ENCODE measurements around the gene SNTB2. TPM values are rescaled to one million over a fixed set of nuclear protein-coding genes. Genes with fewer than 3 reads are reported as not detected.

The SNTB2 gene
- polyA plus RNA-seq, 4 donors = 1.9 to 7.2 (median 5.3) TPM

GRCh38 chr16:69233124-69233523, 46.2 kb downstream of the SNTB2 start:
- Histone ChIP-seq H3K4me3 (ENCODE audit: low read depth in 1 of 3, low read length in 3 of 3) (no peak overlapping the region), H3K27ac (ENCODE audit: low read depth in 1 of 3, low read length in 2 of 3) (no peak overlapping the region), H3K36me3 (ENCODE audit: control insufficient read depth in 3 of 3, insufficient read depth in 2 of 3, low read depth in 1 of 3, low read length in 3 of 3) (peaks cover 0 to 4% (median 0%) of the 10 kb centered on the region in 3 donors), H3K9me3 (ENCODE audit: control insufficient read depth in 2 of 2, insufficient read depth in 1 of 2, low read depth in 1 of 2, low read length in 1 of 2) (no peaks in the 10 kb centered on the region), H3K27me3 (ENCODE audit: control insufficient read depth in 3 of 3, insufficient read depth in 3 of 3, low read length in 3 of 3) (no peaks in the 10 kb centered on the region), H3K4me1 (ENCODE audit: control insufficient read depth in 3 of 3, insufficient read depth in 2 of 3, low read depth in 1 of 3, low read length in 2 of 3) (peaks cover 0 to 6% (median 2%) of the 10 kb centered on the region in 3 donors)
- peak in 1 of 2 donors; percentile 16 for DNase-seq
- FAIRE-seq = no peak

- Histone ChIP-seq H3K36me3 (ENCODE audit: control insufficient read depth in 3 of 3, insufficient read depth in 2 of 3, low read depth in 1 of 3, low read length in 3 of 3) (peaks cover 0 to 4% (median 0%) of the 10 kb centered on the region in 3 donors), H3K9me3 (ENCODE audit: control insufficient read depth in 2 of 2, insufficient read depth in 1 of 2, low read depth in 1 of 2, low read length in 1 of 2) (no peaks in the 10 kb centered on the region), H3K4me1 (ENCODE audit: control insufficient read depth in 3 of 3, insufficient read depth in 2 of 3, low read depth in 1 of 3, low read length in 2 of 3) (peaks cover 0 to 6% (median 2%) of the 10 kb centered on the region in 3 donors), H3K27me3 (ENCODE audit: control insufficient read depth in 3 of 3, insufficient read depth in 3 of 3, low read length in 3 of 3) (no peaks in the 10 kb centered on the region), H3K4me3 (ENCODE audit: low read depth in 1 of 3, low read length in 3 of 3) (no peak overlapping the region), H3K27ac (ENCODE audit: low read depth in 1 of 3, low read length in 2 of 3) (no peak overlapping the region)
- DNase-seq (peak in 1 of 2 donors; percentile 51), FAIRE-seq (no peak)
- 38 to 82% (median 51%) methylated on average over 3 of the region's 3 CpGs for WGBS, 3 donors
Observed at GRCh38 chr16:69234460-69234859, 47.5 kb downstream of the SNTB2 start.

- H3K4me3 ChIP-seq (ENCODE audit: low read depth in 1 of 3, low read length in 3 of 3) = no peak overlapping the region
- no peak overlapping the region for H3K27ac ChIP-seq (ENCODE audit: low read depth in 1 of 3, low read length in 2 of 3)
- no peak for FAIRE-seq
- H3K27me3 ChIP-seq (ENCODE audit: control insufficient read depth in 3 of 3, insufficient read depth in 3 of 3, low read length in 3 of 3) = no peaks in the 10 kb centered on the region
- H3K36me3 ChIP-seq (ENCODE audit: control insufficient read depth in 3 of 3, insufficient read depth in 2 of 3, low read depth in 1 of 3, low read length in 3 of 3) = peaks cover 0 to 4% (median 0%) of the 10 kb centered on the region in 3 donors
- no peak for DNase-seq
- peaks cover 0 to 6% (median 2%) of the 10 kb centered on the region in 3 donors for H3K4me1 ChIP-seq (ENCODE audit: control insufficient read depth in 3 of 3, insufficient read depth in 2 of 3, low read depth in 1 of 3, low read length in 2 of 3)
- no peaks in the 10 kb centered on the region for H3K9me3 ChIP-seq (ENCODE audit: control insufficient read depth in 2 of 2, insufficient read depth in 1 of 2, low read depth in 1 of 2, low read length in 1 of 2)
Observed at GRCh38 chr16:69236319-69236718, 49.4 kb downstream of the SNTB2 start.

- H3K27me3 ChIP-seq (ENCODE audit: control insufficient read depth in 3 of 3, insufficient read depth in 3 of 3, low read length in 3 of 3) = no peaks in the 10 kb centered on the region
- no peak for DNase-seq
- no peak for FAIRE-seq
- no peak overlapping the region for H3K4me3 ChIP-seq (ENCODE audit: low read depth in 1 of 3, low read length in 3 of 3)
- 89 to 92% (median 91%) methylated on average over 3 of the region's 3 CpGs for WGBS, 3 donors
- H3K9me3 ChIP-seq (ENCODE audit: control insufficient read depth in 2 of 2, insufficient read depth in 1 of 2, low read depth in 1 of 2, low read length in 1 of 2) = no peaks in the 10 kb centered on the region
- peaks cover 0 to 4% (median 0%) of the 10 kb centered on the region in 3 donors for H3K36me3 ChIP-seq (ENCODE audit: control insufficient read depth in 3 of 3, insufficient read depth in 2 of 3, low read depth in 1 of 3, low read length in 3 of 3)
- H3K4me1 ChIP-seq (ENCODE audit: control insufficient read depth in 3 of 3, insufficient read depth in 2 of 3, low read depth in 1 of 3, low read length in 2 of 3) = peaks cover 0 to 6% (median 2%) of the 10 kb centered on the region in 3 donors
- H3K27ac ChIP-seq (ENCODE audit: low read depth in 1 of 3, low read length in 2 of 3) = no peak overlapping the region
Observed at GRCh38 chr16:69237296-69237695, 50.3 kb downstream of the SNTB2 start.

GRCh38 chr16:69239851-69240250, 52.9 kb downstream of the SNTB2 start:
- no peak for DNase-seq
- no peak for FAIRE-seq

GRCh38 chr16:69240331-69240730, 53.4 kb downstream of the SNTB2 start:
- no peak overlapping the region for H3K4me3 ChIP-seq (ENCODE audit: low read depth in 1 of 3, low read length in 3 of 3)
- H3K9me3 ChIP-seq (ENCODE audit: control insufficient read depth in 2 of 2, insufficient read depth in 1 of 2, low read depth in 1 of 2, low read length in 1 of 2) = no peaks in the 10 kb centered on the region
- H3K27ac ChIP-seq (ENCODE audit: low read depth in 1 of 3, low read length in 2 of 3) = no peak overlapping the region
- FAIRE-seq = no peak
- peaks cover 0 to 2% (median 0%) of the 10 kb centered on the region in 3 donors for H3K36me3 ChIP-seq (ENCODE audit: control insufficient read depth in 3 of 3, insufficient read depth in 2 of 3, low read depth in 1 of 3, low read length in 3 of 3)
- 71 to 88% (median 88%) methylated on average over 2 of the region's 2 CpGs for WGBS, 3 donors
- H3K4me1 ChIP-seq (ENCODE audit: control insufficient read depth in 3 of 3, insufficient read depth in 2 of 3, low read depth in 1 of 3, low read length in 2 of 3) = peaks cover 0 to 2% (median 0%) of the 10 kb centered on the region in 3 donors
- DNase-seq = no peak
- no peaks in the 10 kb centered on the region for H3K27me3 ChIP-seq (ENCODE audit: control insufficient read depth in 3 of 3, insufficient read depth in 3 of 3, low read length in 3 of 3)

More at GRCh38 chr16:69239851-69240250, 52.9 kb downstream of the SNTB2 start:
- WGBS, 3 donors = 59 to 96% (median 93%) methylated on average over 1 of the region's 1 CpG
- no peak overlapping the region for H3K4me3 ChIP-seq (ENCODE audit: low read depth in 1 of 3, low read length in 3 of 3)
- no peaks in the 10 kb centered on the region for H3K9me3 ChIP-seq (ENCODE audit: control insufficient read depth in 2 of 2, insufficient read depth in 1 of 2, low read depth in 1 of 2, low read length in 1 of 2)
- no peaks in the 10 kb centered on the region for H3K27me3 ChIP-seq (ENCODE audit: control insufficient read depth in 3 of 3, insufficient read depth in 3 of 3, low read length in 3 of 3)
- no peak overlapping the region for H3K27ac ChIP-seq (ENCODE audit: low read depth in 1 of 3, low read length in 2 of 3)
- H3K4me1 ChIP-seq (ENCODE audit: control insufficient read depth in 3 of 3, insufficient read depth in 2 of 3, low read depth in 1 of 3, low read length in 2 of 3) = peaks cover 0 to 2% (median 0%) of the 10 kb centered on the region in 3 donors
- H3K36me3 ChIP-seq (ENCODE audit: control insufficient read depth in 3 of 3, insufficient read depth in 2 of 3, low read depth in 1 of 3, low read length in 3 of 3) = no peaks in the 10 kb centered on the region

- no peaks in the 10 kb centered on the region for H3K9me3 ChIP-seq (ENCODE audit: control insufficient read depth in 2 of 2, insufficient read depth in 1 of 2, low read depth in 1 of 2, low read length in 1 of 2)
- H3K4me3 ChIP-seq (ENCODE audit: low read depth in 1 of 3, low read length in 3 of 3) = no peak overlapping the region
- H3K36me3 ChIP-seq (ENCODE audit: control insufficient read depth in 3 of 3, insufficient read depth in 2 of 3, low read depth in 1 of 3, low read length in 3 of 3) = peaks cover 0 to 4% (median 0%) of the 10 kb centered on the region in 3 donors
- DNase-seq = no peak
- H3K4me1 ChIP-seq (ENCODE audit: control insufficient read depth in 3 of 3, insufficient read depth in 2 of 3, low read depth in 1 of 3, low read length in 2 of 3) = peaks cover 0 to 2% (median 0%) of the 10 kb centered on the region in 3 donors
- 71 to 93% (median 87%) methylated on average over 4 of the region's 4 CpGs for WGBS, 3 donors
- no peaks in the 10 kb centered on the region for H3K27me3 ChIP-seq (ENCODE audit: control insufficient read depth in 3 of 3, insufficient read depth in 3 of 3, low read length in 3 of 3)
- H3K27ac ChIP-seq (ENCODE audit: low read depth in 1 of 3, low read length in 2 of 3) = no peak overlapping the region
- no peak for FAIRE-seq
Observed at GRCh38 chr16:69241926-69242325, 55.0 kb downstream of the SNTB2 start.

GRCh38 chr16:69243479-69243878, 56.5 kb downstream of the SNTB2 start:
- WGBS, 3 donors = 80 to 91% (median 89%) methylated on average over 2 of the region's 2 CpGs
- FAIRE-seq = no peak

GRCh38 chr16:69244336-69244735, 57.4 kb downstream of the SNTB2 start:
- Histone ChIP-seq H3K27ac (ENCODE audit: low read depth in 1 of 3, low read length in 2 of 3) (no peak overlapping the region), H3K4me3 (ENCODE audit: low read depth in 1 of 3, low read length in 3 of 3) (no peak overlapping the region), H3K4me1 (ENCODE audit: control insufficient read depth in 3 of 3, insufficient read depth in 2 of 3, low read depth in 1 of 3, low read length in 2 of 3) (no peaks in the 10 kb centered on the region), H3K36me3 (ENCODE audit: control insufficient read depth in 3 of 3, insufficient read depth in 2 of 3, low read depth in 1 of 3, low read length in 3 of 3) (peaks cover 0 to 10% (median 4%) of the 10 kb centered on the region in 3 donors), H3K27me3 (ENCODE audit: control insufficient read depth in 3 of 3, insufficient read depth in 3 of 3, low read length in 3 of 3) (no peaks in the 10 kb centered on the region), H3K9me3 (ENCODE audit: control insufficient read depth in 2 of 2, insufficient read depth in 1 of 2, low read depth in 1 of 2, low read length in 1 of 2) (no peaks in the 10 kb centered on the region)
- DNase-seq = no peak
- WGBS, 3 donors = 64 to 86% (median 74%) methylated on average over 1 of the region's 1 CpG
- no peak for FAIRE-seq

More at GRCh38 chr16:69243479-69243878, 56.5 kb downstream of the SNTB2 start:
- Histone ChIP-seq H3K4me3 (ENCODE audit: low read depth in 1 of 3, low read length in 3 of 3) (no peak overlapping the region), H3K36me3 (ENCODE audit: control insufficient read depth in 3 of 3, insufficient read depth in 2 of 3, low read depth in 1 of 3, low read length in 3 of 3) (peaks cover 0 to 10% (median 0%) of the 10 kb centered on the region in 3 donors), H3K4me1 (ENCODE audit: control insufficient read depth in 3 of 3, insufficient read depth in 2 of 3, low read depth in 1 of 3, low read length in 2 of 3) (no peaks in the 10 kb centered on the region), H3K27ac (ENCODE audit: low read depth in 1 of 3, low read length in 2 of 3) (no peak overlapping the region), H3K9me3 (ENCODE audit: control insufficient read depth in 2 of 2, insufficient read depth in 1 of 2, low read depth in 1 of 2, low read length in 1 of 2) (no peaks in the 10 kb centered on the region), H3K27me3 (ENCODE audit: control insufficient read depth in 3 of 3, insufficient read depth in 3 of 3, low read length in 3 of 3) (no peaks in the 10 kb centered on the region)
- DNase-seq = no peak

Measured in small intestine (tissue), 7 donors.